22Rv1 (cell line): ENCODE results near the gene PWP2.
"Not testable (repeated sequence)": the region's sequence is repeated elsewhere in the genome, so short reads cannot be mapped to it uniquely, and the experiment has no call there.

Source experiments
- H3K27ac ChIP-seq: fragments of 450-650 bp; 2 replicates; pipeline ENCODE4 v1.5.1; 2017

The PWP2 gene

GRCh38 chr21:44139787-44140551 lies 32.8 kb downstream of the PWP2 start:
- not testable (repeated sequence) for H3K27ac ChIP-seq

- not testable (repeated sequence) for H3K27ac ChIP-seq
Observed at GRCh38 chr21:44140552-44140932, 33.3 kb downstream of the PWP2 start.

- not testable (repeated sequence) for H3K27ac ChIP-seq
Observed at GRCh38 chr21:44142470-44142869, 35.3 kb downstream of the PWP2 start.

GRCh38 chr21:44143380-44143779 lies 36.2 kb downstream of the PWP2 start:
- not testable (repeated sequence) for H3K27ac ChIP-seq

- not testable (repeated sequence) for H3K27ac ChIP-seq
Observed at GRCh38 chr21:44143996-44144395, 36.8 kb downstream of the PWP2 start.

- H3K27ac ChIP-seq = not testable (repeated sequence)
Observed at GRCh38 chr21:44144784-44145602, 37.8 kb downstream of the PWP2 start.

- H3K27ac ChIP-seq = not testable (repeated sequence)
Observed at GRCh38 chr21:44145616-44146015, 38.4 kb downstream of the PWP2 start.

GRCh38 chr21:44147108-44147507 lies 39.9 kb downstream of the PWP2 start:
- not testable (repeated sequence) for H3K27ac ChIP-seq

GRCh38 chr21:44150255-44150654 lies 43.1 kb downstream of the PWP2 start:
- not testable (repeated sequence) for H3K27ac ChIP-seq

GRCh38 chr21:44153214-44153888 lies 46.2 kb downstream of the PWP2 start:
- not testable (repeated sequence) for H3K27ac ChIP-seq

- H3K27ac ChIP-seq = not testable (repeated sequence)
Observed at GRCh38 chr21:44153889-44154228, 46.7 kb downstream of the PWP2 start.

GRCh38 chr21:44154816-44155230 lies 47.6 kb downstream of the PWP2 start:
- not testable (repeated sequence) for H3K27ac ChIP-seq

- not testable (repeated sequence) for H3K27ac ChIP-seq
Observed at GRCh38 chr21:44155231-44155993, 48.2 kb downstream of the PWP2 start.

GRCh38 chr21:44155994-44156380 lies 48.8 kb downstream of the PWP2 start:
- H3K27ac ChIP-seq = not testable (repeated sequence)

GRCh38 chr21:44157439-44158081 lies 50.4 kb downstream of the PWP2 start:
- not testable (repeated sequence) for H3K27ac ChIP-seq

GRCh38 chr21:44158082-44158468 lies 50.9 kb downstream of the PWP2 start:
- not testable (repeated sequence) for H3K27ac ChIP-seq

- not testable (repeated sequence) for H3K27ac ChIP-seq
Observed at GRCh38 chr21:44159349-44160297, 52.4 kb downstream of the PWP2 start.

GRCh38 chr21:44160298-44160672 lies 53.1 kb downstream of the PWP2 start:
- not testable (repeated sequence) for H3K27ac ChIP-seq

- H3K27ac ChIP-seq = not testable (repeated sequence)
Observed at GRCh38 chr21:44160821-44161220, 53.6 kb downstream of the PWP2 start.

- not testable (repeated sequence) for H3K27ac ChIP-seq
Observed at GRCh38 chr21:44163167-44163653, 56.0 kb downstream of the PWP2 start.
